WTC11 (cell line): ENCODE data around the gene SLC8B1. TPM values are rescaled to one million over a fixed set of nuclear protein-coding genes. Genes with fewer than 3 reads are reported as not detected.

Experiments
- ATAC-seq: fragments of 200-7000 bp; cut with Tn5 transposase; 2 replicates; pipeline ENCODE4 v1.10.0; 2021; ENCODE audit warnings: mild to moderate bottlenecking, moderate library complexity
- CTCF ChIA-PET: fragments of 300-600 bp; sonication (Branson Sonifier 250); formaldehyde crosslinking; loops from one replicate; lab custom pipeline; 2021; ENCODE audit warnings: antibody characterized with exemption; lab: Charles Lee
- POLR2A ChIA-PET: fragments of 350-600 bp; sonication (Branson Sonifier 250); formaldehyde crosslinking; loops from one replicate; lab custom pipeline; 2021; ENCODE audit warnings: antibody characterized with exemption; lab: Charles Lee
- DNase-seq: peaks from one replicate; pipeline ENCODE4 v3.0.0; 2021; ENCODE audit warnings: low spot score
- H3K27ac Mint-ChIP-seq: 2 replicates; pipeline ENCODE4 v1.8.0; 2021; ENCODE audit warnings: mixed read lengths
- H3K27me3 Mint-ChIP-seq: 2 replicates; pipeline ENCODE4 v1.8.0; 2021; ENCODE audit warnings: low read depth, mild to moderate bottlenecking, moderate library complexity, mixed read lengths
- H3K36me3 Mint-ChIP-seq: 2 replicates; pipeline ENCODE4 v1.8.0; 2021; ENCODE audit warnings: mixed read lengths
- H3K4me1 Mint-ChIP-seq: 2 replicates; pipeline ENCODE4 v1.8.0; 2022; ENCODE audit warnings: mixed read lengths
- H3K4me3 Mint-ChIP-seq: 2 replicates; pipeline ENCODE4 v1.8.0; 2021; ENCODE audit warnings: mild to moderate bottlenecking, moderate library complexity, mixed read lengths
- H3K9me3 Mint-ChIP-seq: 2 replicates; pipeline ENCODE4 v1.8.0; 2021; ENCODE audit warnings: mixed read lengths
- ARID4B ChIP-seq: sonication (generic); formaldehyde crosslinking; IDR thresholded peaks from 2 replicates; pipeline ENCODE4 v1.8.0; 2023; ENCODE audit warnings: missing genetic modification reagents, mild to moderate bottlenecking, borderline replicate concordance
- ATF1 ChIP-seq: sonication (generic); formaldehyde crosslinking; IDR thresholded peaks from 2 replicates; pipeline ENCODE4 v1.8.1; 2023; ENCODE audit warnings: mild to moderate bottlenecking, moderate library complexity, missing genetic modification reagents
- ERG ChIP-seq: fragments of 250-450 bp; sonication (Bioruptor Pico); IDR thresholded peaks from 2 replicates; pipeline ENCODE4 v1.8.0; 2021; ENCODE audit warnings: mild to moderate bottlenecking
- ESRRA ChIP-seq: sonication (generic); formaldehyde crosslinking; IDR thresholded peaks from 2 replicates; pipeline ENCODE4 v1.8.1; 2022; ENCODE audit warnings: mild to moderate bottlenecking, missing genetic modification reagents, borderline replicate concordance
- FOXK1 ChIP-seq: sonication (generic); formaldehyde crosslinking; IDR thresholded peaks from 2 replicates; pipeline ENCODE4 v1.8.0; 2022; ENCODE audit warnings: mild to moderate bottlenecking, moderate library complexity, missing genetic modification reagents
- HMGA2 ChIP-seq: fragments of 250-450 bp; sonication (Bioruptor Pico); IDR thresholded peaks from 2 replicates; pipeline ENCODE4 v1.4.0; 2021; ENCODE audit warnings: mild to moderate bottlenecking, moderate library complexity
- IRF2 ChIP-seq: sonication (generic); formaldehyde crosslinking; IDR thresholded peaks from 2 replicates; pipeline ENCODE4 v1.8.0; 2022; ENCODE audit warnings: low read depth, missing genetic modification reagents, borderline replicate concordance
- NFATC4 ChIP-seq: fragments of 250-450 bp; sonication (Bioruptor Pico); IDR thresholded peaks from 2 replicates; pipeline ENCODE4 v1.9.0; 2021; ENCODE audit warnings: mild to moderate bottlenecking
- PREB ChIP-seq: sonication (generic); formaldehyde crosslinking; IDR thresholded peaks from 2 replicates; pipeline ENCODE4 v1.8.1; 2022; ENCODE audit warnings: mild to moderate bottlenecking, missing genetic modification reagents, moderate library complexity, borderline replicate concordance
- STAT6 ChIP-seq: sonication (generic); formaldehyde crosslinking; conservative IDR thresholded peaks from 2 replicates; pipeline ENCODE4 v1.8.1; 2023; ENCODE audit warnings: mild to moderate bottlenecking, low read depth, missing genetic modification reagents, moderate library complexity
- TCF7 ChIP-seq: sonication (generic); formaldehyde crosslinking; IDR thresholded peaks from 2 replicates; pipeline ENCODE4 v1.8.0; 2022; ENCODE audit warnings: mild to moderate bottlenecking, low read depth, missing genetic modification reagents, moderate library complexity
- TEAD4 ChIP-seq: sonication (generic); formaldehyde crosslinking; IDR thresholded peaks from 2 replicates; pipeline ENCODE4 v1.8.0; 2022; ENCODE audit warnings: mild to moderate bottlenecking, missing genetic modification reagents
- ZMAT4 ChIP-seq: fragments of 250-450 bp; sonication (Bioruptor Pico); IDR thresholded peaks from 2 replicates; pipeline ENCODE4 v1.9.0; 2021; ENCODE audit warnings: mild to moderate bottlenecking
- ZNF219 ChIP-seq: sonication (generic); formaldehyde crosslinking; IDR thresholded peaks from 2 replicates; pipeline ENCODE4 v1.8.0; 2023; ENCODE audit warnings: missing genetic modification reagents, mild to moderate bottlenecking, borderline replicate concordance
- ZNF317 ChIP-seq: sonication (generic); formaldehyde crosslinking; IDR thresholded peaks from 2 replicates; pipeline ENCODE4 v1.8.1; 2023; ENCODE audit warnings: low read depth, mild to moderate bottlenecking, moderate library complexity, missing genetic modification reagents, borderline replicate concordance
- ZNF416 ChIP-seq: fragments of 250-450 bp; sonication (Bioruptor Pico); IDR thresholded peaks from 2 replicates; pipeline ENCODE4 v1.9.0; 2021; ENCODE audit warnings: mild to moderate bottlenecking, inconsistent platforms
- ZNF671 ChIP-seq: fragments of 250-450 bp; sonication (Bioruptor Pico); IDR thresholded peaks from 2 replicates; pipeline ENCODE4 v1.8.0; 2021; ENCODE audit warnings: mild to moderate bottlenecking
- total RNA-seq: library from RNA; stranded (reverse); gene quantifications from 3 replicates; pipeline ENCODE4 v1.2.3, GENCODE V29; 2021

The SLC8B1 gene
- total RNA-seq, 1 experiment from 2014 or later, result 13.8 TPM

GRCh38 chr12:113269257-113269943 lies 65.5 kb downstream of the SLC8B1 start:
- no peak overlapping the region for H3K4me3 Mint-ChIP-seq

GRCh38 chr12:113268621-113269020 lies 66.3 kb downstream of the SLC8B1 start:
- Mint-ChIP-seq H3K27ac (no peak overlapping the region), H3K27me3 (no peaks in the 10 kb centered on the region), H3K36me3 (peaks cover 15% of the 10 kb centered on the region; the same call in 1 of the 2 replicates), H3K9me3 (no peaks in the 10 kb centered on the region), H3K4me3 (no peak overlapping the region), H3K4me1 (no peaks in the 10 kb centered on the region)
- DNase-seq, result no peak
- TF ChIP-seq ZNF416 (CRISPR knock-in tag) (no peak), ESRRA (no peak), ATF1 (CRISPR knock-in tag) (no peak), IRF2 (CRISPR knock-in tag) (no peak), PREB (CRISPR knock-in tag) (no peak), HMGA2 (CRISPR knock-in tag) (no peak), STAT6 (CRISPR knock-in tag) (no peak), TCF7 (no peak), TEAD4 (CRISPR knock-in tag) (no peak), ARID4B (CRISPR knock-in tag) (no peak), ZNF317 (CRISPR knock-in tag) (no peak), ZNF671 (no peak)
- ATAC-seq, result no peak
- ChIA-PET CTCF (no interaction called here), POLR2A (interaction anchor here (1.1 kb wide), 1 partner anchor 31 kb away, joined by 3 read pairs; no protein-coding TSS in a partner anchor)

More at GRCh38 chr12:113269257-113269943, 65.5 kb downstream of the SLC8B1 start:
- no peaks in the 10 kb centered on the region for H3K27me3 Mint-ChIP-seq
- POLR2A ChIA-PET, result interaction anchor here (1.1 kb wide), 1 partner anchor 30 kb away, joined by 3 read pairs; no protein-coding TSS in a partner anchor
- ATAC-seq (no peak), DNase-seq (no peak)
- H3K4me1 Mint-ChIP-seq, result no peaks in the 10 kb centered on the region
- CTCF ChIA-PET, result no interaction called here
- peaks cover 16% of the 10 kb centered on the region; the same call in 1 of the 2 replicates for H3K36me3 Mint-ChIP-seq
- TF ChIP-seq FOXK1 (CRISPR knock-in tag), result no peak
- TF ChIP-seq NFATC4 (CRISPR knock-in tag), result no peak
- no peak for TF ChIP-seq ZNF219 (CRISPR knock-in tag)
- TF ChIP-seq ZMAT4 (CRISPR knock-in tag), result no peak
- no peak for TF ChIP-seq ERG (CRISPR knock-in tag)
- H3K9me3 Mint-ChIP-seq, result no peaks in the 10 kb centered on the region
- no peak overlapping the region for H3K27ac Mint-ChIP-seq
